H9 (cell line): ENCODE data around the gene PLPP1. TPM values are rescaled to one million over a fixed set of nuclear protein-coding genes. Genes with fewer than 3 reads are reported as not detected.

ENCODE experiments used
- DNase-seq: peaks from one replicate; pipeline ENCODE4 v3.0.0-alpha.2; 2017
- H2AFZ ChIP-seq: one replicate; pipeline ENCODE4 v1.6.1; 2013; ENCODE audit warnings: mild to moderate bottlenecking, low read length, control low read depth, moderate library complexity
- H2AK5ac ChIP-seq: 2 replicates; pipeline ENCODE4 v1.6.1; 2013; ENCODE audit warnings: low read length, control low read depth, mixed read lengths; ENCODE audit not compliant: insufficient read length
- H2BK120ac ChIP-seq: one replicate; pipeline ENCODE4 v1.6.1; 2013; ENCODE audit warnings: low read depth, mild to moderate bottlenecking, low read length, control low read depth, inconsistent platforms; ENCODE audit not compliant: poor library complexity, severe bottlenecking
- H2BK12ac ChIP-seq: 2 replicates; pipeline ENCODE4 v1.6.1; 2013; ENCODE audit warnings: low read length, control low read depth, mixed read lengths, low read depth; ENCODE audit not compliant: insufficient read length
- H2BK15ac ChIP-seq: 2 replicates; pipeline ENCODE4 v1.6.1; 2013; ENCODE audit warnings: low read depth, low read length, control low read depth
- H2BK20ac ChIP-seq: one replicate; pipeline ENCODE4 v1.6.1; 2013; ENCODE audit warnings: low read depth, mild to moderate bottlenecking, low read length, control low read depth, inconsistent platforms; ENCODE audit not compliant: poor library complexity, severe bottlenecking
- H2BK5ac ChIP-seq: 2 replicates; pipeline ENCODE4 v1.6.1; 2013; ENCODE audit warnings: low read length, control low read depth, mixed read lengths; ENCODE audit not compliant: insufficient read length
- H3K14ac ChIP-seq: 2 replicates; pipeline ENCODE4 v1.6.1; 2013; ENCODE audit warnings: low read length, control low read depth; ENCODE audit not compliant: insufficient read depth
- H3K18ac ChIP-seq: 2 replicates; pipeline ENCODE4 v1.6.1; 2013; ENCODE audit warnings: low read depth, mild to moderate bottlenecking, mixed read lengths, low read length, control low read depth; ENCODE audit not compliant: insufficient read length
- H3K23ac ChIP-seq: 2 replicates; pipeline ENCODE4 v1.6.1; 2013; ENCODE audit warnings: low read length, control low read depth, mixed read lengths, low read depth; ENCODE audit not compliant: insufficient read length
- H3K23me2 ChIP-seq: 2 replicates; pipeline ENCODE4 v1.6.1; 2013; ENCODE audit warnings: low read depth, mild to moderate bottlenecking, mixed read lengths, low read length, control low read depth; ENCODE audit not compliant: insufficient read length, poor library complexity, severe bottlenecking
- H3K27ac ChIP-seq: 2 replicates; pipeline ENCODE4 v1.5.1; 2013; ENCODE audit warnings: low read length, control low read depth, mixed read lengths, low read depth; ENCODE audit not compliant: insufficient read length
- H3K27me3 ChIP-seq: 2 replicates; pipeline ENCODE4 v1.6.1; 2013; ENCODE audit warnings: low read length, control low read depth, inconsistent platforms; ENCODE audit not compliant: insufficient read depth
- H3K4ac ChIP-seq: 2 replicates; pipeline ENCODE4 v1.6.1; 2013; ENCODE audit warnings: low read depth, mild to moderate bottlenecking, control low read depth, inconsistent platforms, low read length, moderate library complexity
- H3K4me1 ChIP-seq: 2 replicates; pipeline ENCODE4 v1.6.1; 2013; ENCODE audit warnings: low read length, control low read depth, inconsistent platforms; ENCODE audit not compliant: insufficient read depth
- H3K4me2 ChIP-seq: 2 replicates; pipeline ENCODE4 v1.6.1; 2013; ENCODE audit warnings: low read length, control low read depth, mixed read lengths; ENCODE audit not compliant: insufficient read length, insufficient read depth
- H3K56ac ChIP-seq: 2 replicates; pipeline ENCODE4 v1.6.1; 2013; ENCODE audit warnings: low read depth, mild to moderate bottlenecking, mixed read lengths, low read length, control low read depth; ENCODE audit not compliant: insufficient read length
- H3K79me1 ChIP-seq: 2 replicates; pipeline ENCODE4 v1.6.1; 2013; ENCODE audit warnings: low read depth, mild to moderate bottlenecking, moderate library complexity, low read length, control low read depth, inconsistent platforms; ENCODE audit not compliant: insufficient read depth, poor library complexity, severe bottlenecking
- H3K79me2 ChIP-seq: 2 replicates; pipeline ENCODE4 v1.6.1; 2013; ENCODE audit warnings: low read length, control low read depth, inconsistent platforms; ENCODE audit not compliant: insufficient read depth
- H3K9ac ChIP-seq: 2 replicates; pipeline ENCODE4 v1.6.1; 2013; ENCODE audit warnings: low read length, control low read depth, mixed read lengths; ENCODE audit not compliant: insufficient read length; ENCODE audit errors: extremely low read depth
- H3K9me3 ChIP-seq: one replicate; pipeline ENCODE4 v1.6.1; 2013; ENCODE audit warnings: low read depth, low read length, inconsistent platforms; ENCODE audit not compliant: control insufficient read depth
- H3T11ph ChIP-seq: one replicate; pipeline ENCODE4 v1.6.1; 2013; ENCODE audit warnings: mild to moderate bottlenecking, low read length, control low read depth, inconsistent platforms
- H4K20me1 ChIP-seq: one replicate; pipeline ENCODE4 v1.6.1; 2013; ENCODE audit not compliant: control insufficient read depth, insufficient read length, insufficient read depth
- H4K5ac ChIP-seq: 2 replicates; pipeline ENCODE4 v1.6.1; 2013; ENCODE audit warnings: low read depth, mild to moderate bottlenecking, mixed read lengths, low read length, control low read depth; ENCODE audit not compliant: insufficient read length
- H4K8ac ChIP-seq: replicated peaks from 2 replicates; pipeline ENCODE4 v1.6.1; 2013; ENCODE audit warnings: low read length, control low read depth, mixed read lengths, low read depth; ENCODE audit not compliant: insufficient read length
- H4K91ac ChIP-seq: 2 replicates; pipeline ENCODE4 v1.6.1; 2013; ENCODE audit warnings: low read depth, mild to moderate bottlenecking, moderate library complexity, mixed read lengths, low read length, control low read depth; ENCODE audit not compliant: insufficient read length
- H3K27ac Mint-ChIP-seq, 3 experiments: 2 replicates in 2 of 3; 3 replicates in 1 of 3; pipeline ENCODE4 v1.8.0; 2020 to 2021; ENCODE audit warnings: mixed read lengths in 3 of 3, mild to moderate bottlenecking in 1 of 3, moderate library complexity in 1 of 3
- H3K27me3 Mint-ChIP-seq: 2 replicates; pipeline ENCODE4 v1.8.0; 2021; ENCODE audit warnings: low read depth, mild to moderate bottlenecking, moderate library complexity, mixed read lengths
- H3K36me3 Mint-ChIP-seq, 3 experiments: 2 replicates in 2 of 3; 3 replicates in 1 of 3; pipeline ENCODE4 v1.8.0; 2020 to 2021; ENCODE audit warnings: low read depth in 3 of 3, mixed read lengths in 3 of 3; ENCODE audit not compliant: insufficient read depth in 1 of 3
- H3K4me1 Mint-ChIP-seq, 2 experiments: 2 replicates each; pipeline ENCODE4 v1.8.0; 2020; ENCODE audit warnings: mixed read lengths in 2 of 2
- H3K4me3 Mint-ChIP-seq, 2 experiments: 2 replicates in 1 of 2; 3 replicates in 1 of 2; pipeline ENCODE4 v1.8.0; 2020 to 2021; ENCODE audit warnings: mild to moderate bottlenecking in 2 of 2, mixed read lengths in 2 of 2, moderate library complexity in 1 of 2
- H3K9me3 Mint-ChIP-seq, 2 experiments: 2 replicates in 1 of 2; 3 replicates in 1 of 2; pipeline ENCODE4 v1.8.0; 2020; ENCODE audit warnings: mild to moderate bottlenecking in 2 of 2, mixed read lengths in 2 of 2, moderate library complexity in 1 of 2
- WGBS: extraction: QIAGEN DNeasy Blood & Tissue Kit; methylation state at CpG from one replicate; pipeline ENCODE4 v1.1.7; 2013; ENCODE audit warnings: missing lambda C conversion rate, low lambda C conversion rate, mixed read lengths; ENCODE audit not compliant: insufficient read length; ENCODE audit errors: extremely low coverage; 5-methylcytosine and 5-hydroxymethylcytosine counted together
- total RNA-seq: library from RNA; stranded (reverse); gene quantifications from 2 replicates; pipeline ENCODE4 v1.2.1, GENCODE V29; 2021
- TF ChIP-seq, protein P1 (sequence below): fragments of 200-600 bp; sonication (generic); conservative IDR thresholded peaks from 3 replicates; pipeline ENCODE4 v1.8.0; 2021; ENCODE audit warnings: antibody characterized with exemption, mild to moderate bottlenecking

Gene PLPP1
- total RNA-seq, 1 experiment from 2014 or later, result 85.9 TPM

- Histone ChIP-seq H4K91ac (no peak overlapping the region), H3K23me2 (no peaks in the 10 kb centered on the region), H3K27me3 (no peaks in the 10 kb centered on the region), H4K5ac (no peak overlapping the region), H2BK15ac (no peak overlapping the region), H2AFZ (no peak overlapping the region), H3K18ac (no peak overlapping the region), H4K8ac (no peak overlapping the region), H3K14ac (no peak overlapping the region), H3T11ph (no peak overlapping the region), H4K20me1 (no peaks in the 10 kb centered on the region), H3K79me1 (no peaks in the 10 kb centered on the region), H3K56ac (no peak overlapping the region), H3K4me2 (no peak overlapping the region), H3K27ac (no peak overlapping the region), H3K23ac (no peak overlapping the region), H3K79me2 (peaks cover 14% of the 10 kb centered on the region; the same call in 1 of the 2 replicates), H3K9me3 (no peaks in the 10 kb centered on the region), H3K4ac (no peak overlapping the region), H2BK120ac (no peak overlapping the region), H3K4me1 (no peaks in the 10 kb centered on the region), H3K9ac (no peak overlapping the region), H2BK12ac (no peak overlapping the region), H2BK20ac (no peak overlapping the region), H2AK5ac (no peak overlapping the region), H2BK5ac (no peak overlapping the region)
- TF ChIP-seq, protein P1, sequence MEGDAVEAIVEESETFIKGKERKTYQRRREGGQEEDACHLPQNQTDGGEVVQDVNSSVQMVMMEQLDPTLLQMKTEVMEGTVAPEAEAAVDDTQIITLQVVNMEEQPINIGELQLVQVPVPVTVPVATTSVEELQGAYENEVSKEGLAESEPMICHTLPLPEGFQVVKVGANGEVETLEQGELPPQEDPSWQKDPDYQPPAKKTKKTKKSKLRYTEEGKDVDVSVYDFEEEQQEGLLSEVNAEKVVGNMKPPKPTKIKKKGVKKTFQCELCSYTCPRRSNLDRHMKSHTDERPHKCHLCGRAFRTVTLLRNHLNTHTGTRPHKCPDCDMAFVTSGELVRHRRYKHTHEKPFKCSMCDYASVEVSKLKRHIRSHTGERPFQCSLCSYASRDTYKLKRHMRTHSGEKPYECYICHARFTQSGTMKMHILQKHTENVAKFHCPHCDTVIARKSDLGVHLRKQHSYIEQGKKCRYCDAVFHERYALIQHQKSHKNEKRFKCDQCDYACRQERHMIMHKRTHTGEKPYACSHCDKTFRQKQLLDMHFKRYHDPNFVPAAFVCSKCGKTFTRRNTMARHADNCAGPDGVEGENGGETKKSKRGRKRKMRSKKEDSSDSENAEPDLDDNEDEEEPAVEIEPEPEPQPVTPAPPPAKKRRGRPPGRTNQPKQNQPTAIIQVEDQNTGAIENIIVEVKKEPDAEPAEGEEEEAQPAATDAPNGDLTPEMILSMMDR, result no peak
- H3K4me1 Mint-ChIP-seq, result peaks cover 37 to 58% of the 10 kb centered on the region in 2 experiments
- peak overlapping the region in 2 of 3 experiments; percentile 6 to 42; a peak in 3 of 7 replicates for H3K27ac Mint-ChIP-seq
- H3K36me3 Mint-ChIP-seq, result peaks cover 0 to 27% (median 6%) of the 10 kb centered on the region in 3 experiments; a peak in 5 of 7 replicates
- DNase-seq, result no peak
- WGBS, result no CpG with 5 or more reads among the region's 5 CpGs
- no peaks in the 10 kb centered on the region for H3K9me3 Mint-ChIP-seq
- no peaks in the 10 kb centered on the region for H3K27me3 Mint-ChIP-seq
- H3K4me3 Mint-ChIP-seq, result no peak overlapping the region
Measured at GRCh38 chr5:55521881-55522280, 12.9 kb downstream of the PLPP1 start.
